ENCODE measurements around the gene PAQR9. TPM values are rescaled to one million over a fixed set of nuclear protein-coding genes. Genes with fewer than 3 reads are reported as not detected.

The PAQR9 gene
- total RNA-seq, 1 experiment from 2014 or later: not detected

GRCh38 chr3:142945023-142945422 is 18.5 kb downstream of the PAQR9 start:
- POLR2A ChIA-PET: no interaction called here
- no peak for DNase-seq
- BruUV-seq (replicated peaks): no TSS peak

GRCh38 chr3:142944342-142944741 is 19.1 kb downstream of the PAQR9 start:
- Histone ChIP-seq H3K36me3 (ENCODE audit: control insufficient read depth, insufficient read depth, low read length) (no peaks in the 10 kb centered on the region), H3K4me3 (ENCODE audit: low read depth, low read length) (no peak overlapping the region), H3K27me3 (replicated peaks; ENCODE audit: control insufficient read depth, insufficient read depth, low read length) (no peaks in the 10 kb centered on the region), H3K9me3 (no peaks in the 10 kb centered on the region), H3K4me1 (peaks cover 5% of the 10 kb centered on the region; the same call in 1 of the 2 replicates)
- no peak for DNase-seq
- TF ChIP-seq CTCF (IDR thresholded peaks at IDR 0.05; ENCODE audit: insufficient read depth in 1 of 2, low read depth in 1 of 2, low read length in 1 of 2, severe bottlenecking in 1 of 2, unreplicated experiment in 1 of 2): no peak
- intact Hi-C loops (cut with micrococcal nuclease; ENCODE audit: unreplicated experiment): no loop called here
- H3K4me3 Mint-ChIP-seq (ENCODE audit: unreplicated experiment): no peak overlapping the region
- no peaks in the 10 kb centered on the region for H3K36me3 Mint-ChIP-seq (ENCODE audit: insufficient read depth, unreplicated experiment)
- H3K4me1 Mint-ChIP-seq (ENCODE audit: low read depth, unreplicated experiment): peaks cover 6% of the 10 kb centered on the region
- H3K9me3 Mint-ChIP-seq (ENCODE audit: unreplicated experiment): no peaks in the 10 kb centered on the region
- no peak overlapping the region for H3K27ac Mint-ChIP-seq (ENCODE audit: unreplicated experiment)
- ChIA-PET POLR2A (no interaction called here), CTCF (no interaction called here)
- no TSS peak for BruUV-seq (replicated peaks)
- peaks cover 7% of the 10 kb centered on the region for H3K27me3 Mint-ChIP-seq (ENCODE audit: insufficient read depth, unreplicated experiment)

More at GRCh38 chr3:142945023-142945422, 18.5 kb downstream of the PAQR9 start:
- no peak for TF ChIP-seq CTCF (IDR thresholded peaks at IDR 0.05; ENCODE audit: insufficient read depth in 1 of 2, low read depth in 1 of 2, low read length in 1 of 2, severe bottlenecking in 1 of 2, unreplicated experiment in 1 of 2)
- Mint-ChIP-seq H3K36me3 (ENCODE audit: insufficient read depth, unreplicated experiment) (no peaks in the 10 kb centered on the region), H3K4me3 (ENCODE audit: unreplicated experiment) (no peak overlapping the region), H3K4me1 (ENCODE audit: low read depth, unreplicated experiment) (peaks cover 6% of the 10 kb centered on the region), H3K27ac (ENCODE audit: unreplicated experiment) (no peak overlapping the region), H3K9me3 (ENCODE audit: unreplicated experiment) (no peaks in the 10 kb centered on the region), H3K27me3 (ENCODE audit: insufficient read depth, unreplicated experiment) (peaks cover 7% of the 10 kb centered on the region)
- no peaks in the 10 kb centered on the region for H3K27me3 ChIP-seq (replicated peaks; ENCODE audit: control insufficient read depth, insufficient read depth, low read length)
- H3K9me3 ChIP-seq: no peaks in the 10 kb centered on the region
- H3K4me3 ChIP-seq (ENCODE audit: low read depth, low read length): no peak overlapping the region
- CTCF ChIA-PET: no interaction called here
- intact Hi-C loops (cut with micrococcal nuclease; ENCODE audit: unreplicated experiment): no loop called here
- peaks cover 3% of the 10 kb centered on the region; the same call in 1 of the 2 replicates for H3K4me1 ChIP-seq
- no peaks in the 10 kb centered on the region for H3K36me3 ChIP-seq (ENCODE audit: control insufficient read depth, insufficient read depth, low read length)

- H3K36me3 ChIP-seq (ENCODE audit: control insufficient read depth, insufficient read depth, low read length): no peaks in the 10 kb centered on the region
- peaks cover 5% of the 10 kb centered on the region; the same call in 1 of the 2 replicates for H3K4me1 ChIP-seq
- no peak overlapping the region for H3K4me3 ChIP-seq (ENCODE audit: low read depth, low read length)
- Mint-ChIP-seq H3K27me3 (ENCODE audit: insufficient read depth, unreplicated experiment) (peaks cover 7% of the 10 kb centered on the region), H3K4me3 (ENCODE audit: unreplicated experiment) (no peak overlapping the region), H3K36me3 (ENCODE audit: insufficient read depth, unreplicated experiment) (no peaks in the 10 kb centered on the region), H3K27ac (ENCODE audit: unreplicated experiment) (no peak overlapping the region), H3K4me1 (ENCODE audit: low read depth, unreplicated experiment) (peaks cover 6% of the 10 kb centered on the region), H3K9me3 (ENCODE audit: unreplicated experiment) (no peaks in the 10 kb centered on the region)
- ChIA-PET POLR2A (no interaction called here), CTCF (no interaction called here)
- BruUV-seq (replicated peaks): no TSS peak
- no peaks in the 10 kb centered on the region for H3K9me3 ChIP-seq
- no peak for DNase-seq
- no peak for TF ChIP-seq CTCF (IDR thresholded peaks at IDR 0.05; ENCODE audit: insufficient read depth in 1 of 2, low read depth in 1 of 2, low read length in 1 of 2, severe bottlenecking in 1 of 2, unreplicated experiment in 1 of 2)
- intact Hi-C loops (cut with micrococcal nuclease; ENCODE audit: unreplicated experiment): no loop called here
- H3K27me3 ChIP-seq (replicated peaks; ENCODE audit: control insufficient read depth, insufficient read depth, low read length): no peaks in the 10 kb centered on the region
Measured at GRCh38 chr3:142943870-142944269, 19.6 kb downstream of the PAQR9 start.

Data from Caco-2 (cell line).